HepG2 (cell line): Measurements from ENCODE around the gene STAT4. TPM values are rescaled to one million over a fixed set of nuclear protein-coding genes. Genes with fewer than 3 reads are reported as not detected.

ENCODE experiments used
- ATAC-seq: fragments of 200-7000 bp; cut with Tn5 transposase; 3 replicates; pipeline ENCODE4 v1.9.1; 2020; ENCODE audit warnings: mild to moderate bottlenecking, moderate library complexity
- BruUV-seq: library from RNA; stranded (reverse); fragments of 400-500 nt; replicated peaks from 2 replicates; lab custom pipeline; 2021; lab: Mats Ljungman, UMichigan
- CTCF ChIA-PET: fragments of 300-600 bp; formaldehyde crosslinking; extraction: SDS; loops from one replicate; lab custom pipeline; 2021; ENCODE audit warnings: low total read pairs, inconsistent platforms, low intra/inter-chr PET ratio; lab: Yijun Ruan, JAX
- POLR2A ChIA-PET: fragments of 350-600 bp; sonication (Branson Sonifier 250); formaldehyde crosslinking; loops from one replicate; lab custom pipeline; 2020; ENCODE audit warnings: antibody characterized with exemption, inconsistent platforms; lab: Yijun Ruan, JAX
- DNase-seq: peaks from one replicate; pipeline ENCODE4 v3.0.0-alpha.2; 2015; ENCODE audit warnings: low spot score
- FAIRE-seq: peaks from 3 replicates; lab custom pipeline; 2011; peaks lifted over from hg19 to GRCh38; lab: Jason Lieb, UNC
- H2AFZ ChIP-seq: one replicate; pipeline ENCODE4 v1.6.1; 2011; ENCODE audit warnings: low read length, inconsistent platforms
- H3K27ac ChIP-seq: fragments of 300-600 bp; 3 replicates; pipeline ENCODE4 v1.8.0; 2011; ENCODE audit warnings: mixed run types, mild to moderate bottlenecking, mixed read lengths, low read length, inconsistent platforms; ENCODE audit not compliant: insufficient read depth; ENCODE audit errors: extremely low read length
- H3K27me3 ChIP-seq, 2 experiments: fragments of 200-600 bp in 1 of 2; 2 replicates in 1 of 2; 3 replicates in 1 of 2; pipeline versions ENCODE4 v1.6.0 to v1.8.0; 2011; ENCODE audit warnings: low read length in 2 of 2, mild to moderate bottlenecking in 2 of 2, moderate library complexity in 2 of 2, inconsistent platforms in 1 of 2; ENCODE audit not compliant: insufficient read depth in 2 of 2, control insufficient read depth in 1 of 2
- H3K36me3 ChIP-seq, 2 experiments: fragments of 200-600 bp in 1 of 2; replicated peaks in 1 of 2; 2 replicates in 1 of 2; 3 replicates in 1 of 2; pipeline versions ENCODE4 v1.5.1 to v1.8.0; 2011; ENCODE audit warnings: low read length in 2 of 2, inconsistent platforms in 1 of 2; ENCODE audit not compliant: insufficient read depth in 2 of 2, control insufficient read depth in 1 of 2
- H3K4me1 ChIP-seq: 2 replicates; pipeline ENCODE4 v1.5.1; 2012; ENCODE audit warnings: low read length, inconsistent platforms; ENCODE audit not compliant: insufficient read depth
- H3K4me2 ChIP-seq: 2 replicates; pipeline ENCODE4 v1.6.0; 2011; ENCODE audit warnings: low read depth, low read length, inconsistent platforms
- H3K4me3 ChIP-seq, 3 experiments: fragments of 200-600 bp in 1 of 3; sonication (generic), shearing (Covaris generic) in 1 of 3; replicated peaks in 1 of 3; 2 replicates each; pipeline ENCODE4 v1.5.1; 2011 to 2016; ENCODE audit warnings: low read length in 3 of 3, inconsistent platforms in 2 of 3, low read depth in 2 of 3, mild to moderate bottlenecking in 2 of 3, control low read depth in 1 of 3, mixed read lengths in 1 of 3; ENCODE audit not compliant: insufficient read depth in 1 of 3
- H3K79me2 ChIP-seq: one replicate; pipeline ENCODE4 v1.6.1; 2011; ENCODE audit warnings: low read length, inconsistent platforms; ENCODE audit not compliant: insufficient read depth
- H3K9ac ChIP-seq: 2 replicates; pipeline ENCODE4 v1.6.0; 2011; ENCODE audit warnings: mild to moderate bottlenecking, low read depth, low read length, inconsistent platforms; ENCODE audit not compliant: insufficient read depth
- H3K9me3 ChIP-seq: 2 replicates; pipeline ENCODE4 v1.5.1; 2012; ENCODE audit warnings: mild to moderate bottlenecking, low read length
- H4K20me1 ChIP-seq: 2 replicates; pipeline ENCODE4 v1.6.0; 2011; ENCODE audit warnings: inconsistent platforms, mild to moderate bottlenecking, low read length, moderate library complexity; ENCODE audit not compliant: insufficient read depth
- CENPX ChIP-seq: sonication (generic); formaldehyde crosslinking; IDR thresholded peaks from 2 replicates; pipeline ENCODE4 v1.9.0; 2021; ENCODE audit warnings: mild to moderate bottlenecking, missing genetic modification reagents, moderate library complexity
- HNRNPH1 ChIP-seq: fragments of 200-400 bp; formaldehyde crosslinking; optimal IDR thresholded peaks from 2 replicates; pipeline ENCODE3; 2017; ENCODE audit warnings: mild to moderate bottlenecking, low read depth, low read length
- HOXA5 ChIP-seq: sonication (generic); formaldehyde crosslinking; IDR thresholded peaks from 2 replicates; pipeline ENCODE4 v1.4.0; 2020; ENCODE audit warnings: missing genetic modification reagents
- KDM4B ChIP-seq: sonication (generic); formaldehyde crosslinking; IDR thresholded peaks from 2 replicates; pipeline ENCODE4 v1.4.0; 2020; ENCODE audit warnings: missing genetic modification reagents
- LCORL ChIP-seq, 2 experiments: fragments of 450-650 bp in 1 of 2; sonication (generic) in 1 of 2; formaldehyde crosslinking in 1 of 2; IDR thresholded peaks; 2 replicates each; pipeline versions ENCODE4 v1.5.0 to v1.6.1; 2017 to 2020; ENCODE audit warnings: antibody characterized with exemption in 1 of 2, missing genetic modification reagents in 1 of 2
- NPAS2 ChIP-seq: sonication (generic); formaldehyde crosslinking; IDR thresholded peaks from 2 replicates; pipeline ENCODE4 v1.8.0; 2022; ENCODE audit warnings: mild to moderate bottlenecking, missing genetic modification reagents, borderline replicate concordance
- SIN3A ChIP-seq: IDR thresholded peaks from 2 replicates; pipeline ENCODE4 v1.6.1; 2011; ENCODE audit warnings: low read depth, mild to moderate bottlenecking, control low read depth, low read length, borderline replicate concordance
- ZNF33B ChIP-seq: sonication (generic); formaldehyde crosslinking; IDR thresholded peaks from 2 replicates; pipeline ENCODE4 v1.5.1; 2020; ENCODE audit warnings: mild to moderate bottlenecking, missing genetic modification reagents
- WGBS: methylation state at CpG from one replicate; pipeline ENCODE4 v1.1.6; 2017; ENCODE audit warnings: low lambda C conversion rate; 5-methylcytosine and 5-hydroxymethylcytosine counted together
- in situ Hi-C: cut with HindIII; loops from 2 replicates; pipeline ENCODE4 v1.10.0; 2017; ENCODE audit warnings: low pct_unique_long_range_greater_than_20kb; ENCODE audit not compliant: extremely low pct_ligation_motif_present
- intact Hi-C: fragments of 100-400 bp; cut with micrococcal nuclease; formaldehyde crosslinking; loops from one replicate; pipeline ENCODE4 v1.10.0; 2022; ENCODE audit not compliant: unreplicated experiment
- polyA plus RNA-seq, 8 experiments: library from polyadenylated mRNA; depleted of rRNA in 3 of 8; stranded (reverse) in 7 of 8; unstranded in 1 of 8; fragments of >200 nt; fragmentation: Illumina TruSeq in 4 of 8; extraction: Trizol in 4 of 8; gene quantifications; 2 replicates each; pipeline versions ENCODE4 v1.2.1 to v1.2.3, GENCODE V29; 2011 to 2016; ENCODE audit warnings: low read depth in 4 of 8, missing spikeins in 1 of 8, mixed read lengths in 1 of 8; ENCODE audit not compliant: insufficient read depth in 1 of 8
- total RNA-seq, 5 experiments: library from RNA; depleted of rRNA; stranded (reverse); fragments of >200 nt; fragmentation: Illumina TruSeq; extraction: Trizol; gene quantifications; 2 replicates each; pipeline ENCODE4 v1.2.3, GENCODE V29; 2016; ENCODE audit warnings: low read depth in 1 of 5
- TF ChIP-seq, protein P1 (sequence below): sonication (generic); formaldehyde crosslinking; IDR thresholded peaks from 2 replicates; pipeline ENCODE4 v1.5.0; 2020; ENCODE audit warnings: mild to moderate bottlenecking, missing genetic modification reagents
- TF ChIP-seq, protein P2 (sequence below): sonication (generic); formaldehyde crosslinking; IDR thresholded peaks from 2 replicates; pipeline ENCODE4 v1.4.0; 2020; ENCODE audit warnings: missing genetic modification reagents

Gene STAT4
- total and polyA plus RNA-seq, 2 of the 13 experiments (the other 11 are each of a cell fraction or from before 2014, with no cell fraction given), result 0.37 TPM; not detected in 1

DNA sequence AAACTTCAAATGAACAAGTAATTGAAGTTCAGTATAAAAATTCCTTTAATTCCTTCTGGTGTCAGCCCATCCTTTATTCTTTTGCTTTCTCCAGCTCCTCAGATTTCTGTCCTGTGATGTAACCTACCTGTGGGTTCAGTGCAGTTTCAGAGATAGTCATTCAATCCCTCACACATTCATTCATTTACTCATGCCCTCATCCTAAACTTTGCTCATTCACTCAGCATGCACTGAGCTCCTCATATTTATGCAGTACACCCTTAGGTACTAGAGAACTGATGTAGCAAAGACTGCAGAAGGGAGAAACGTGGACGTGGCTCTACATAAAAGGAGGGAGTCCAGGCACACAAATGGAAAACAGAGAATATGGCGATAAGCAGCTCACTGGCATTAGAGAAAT is 91.5 kb downstream of the STAT4 start:
- no peaks in the 10 kb centered on the region for H4K20me1 ChIP-seq
- POLR2A ChIA-PET, result no interaction called here
- no peak overlapping the region for H3K27ac ChIP-seq
- H3K9ac ChIP-seq, result no peak overlapping the region
- ATAC-seq, result no peak
- no TSS peak for BruUV-seq
- CTCF ChIA-PET, result no interaction called here
- no peak overlapping the region for H3K4me3 ChIP-seq
- H3K4me2 ChIP-seq, result no peak overlapping the region
- in situ Hi-C loops, result loop anchor here (25.0 kb wide), 1 partner anchor 453 kb away; no protein-coding TSS in a partner anchor
- intact Hi-C loops, result no loop called here
- no peak for FAIRE-seq
- no peaks in the 10 kb centered on the region for H3K4me1 ChIP-seq
- no peaks in the 10 kb centered on the region; a peak in 1 of 5 replicates for H3K27me3 ChIP-seq
- DNase-seq, result no peak
- no peak overlapping the region for H2AFZ ChIP-seq
- no peaks in the 10 kb centered on the region for H3K9me3 ChIP-seq
- TF ChIP-seq CENPX (no peak), ZNF33B (CRISPR knock-in tag) (no peak), HOXA5 (no peak), KDM4B (CRISPR knock-in tag) (no peak), NPAS2 (no peak), HNRNPH1 (no peak), LCORL (IDR thresholded peaks at IDR 0.05) (no peak), LCORL (CRISPR knock-in tag; IDR thresholded peaks at IDR 0.05) (no peak), SIN3A (no peak)
- TF ChIP-seq, protein P1, sequence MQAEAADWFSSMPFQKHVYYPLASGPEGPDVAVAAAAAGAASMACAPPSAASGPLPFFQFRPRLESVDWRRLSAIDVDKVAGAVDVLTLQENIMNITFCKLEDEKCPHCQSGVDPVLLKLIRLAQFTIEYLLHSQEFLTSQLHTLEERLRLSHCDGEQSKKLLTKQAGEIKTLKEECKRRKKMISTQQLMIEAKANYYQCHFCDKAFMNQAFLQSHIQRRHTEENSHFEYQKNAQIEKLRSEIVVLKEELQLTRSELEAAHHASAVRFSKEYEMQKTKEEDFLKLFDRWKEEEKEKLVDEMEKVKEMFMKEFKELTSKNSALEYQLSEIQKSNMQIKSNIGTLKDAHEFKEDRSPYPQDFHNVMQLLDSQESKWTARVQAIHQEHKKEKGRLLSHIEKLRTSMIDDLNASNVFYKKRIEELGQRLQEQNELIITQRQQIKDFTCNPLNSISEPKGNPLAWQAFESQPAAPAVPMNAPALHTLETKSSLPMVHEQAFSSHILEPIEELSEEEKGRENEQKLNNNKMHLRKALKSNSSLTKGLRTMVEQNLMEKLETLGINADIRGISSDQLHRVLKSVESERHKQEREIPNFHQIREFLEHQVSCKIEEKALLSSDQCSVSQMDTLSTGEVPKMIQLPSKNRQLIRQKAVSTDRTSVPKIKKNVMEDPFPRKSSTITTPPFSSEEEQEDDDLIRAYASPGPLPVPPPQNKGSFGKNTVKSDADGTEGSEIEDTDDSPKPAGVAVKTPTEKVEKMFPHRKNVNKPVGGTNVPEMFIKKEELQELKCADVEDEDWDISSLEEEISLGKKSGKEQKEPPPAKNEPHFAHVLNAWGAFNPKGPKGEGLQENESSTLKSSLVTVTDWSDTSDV (CRISPR knock-in tag), result no peak
- TF ChIP-seq, protein P2, sequence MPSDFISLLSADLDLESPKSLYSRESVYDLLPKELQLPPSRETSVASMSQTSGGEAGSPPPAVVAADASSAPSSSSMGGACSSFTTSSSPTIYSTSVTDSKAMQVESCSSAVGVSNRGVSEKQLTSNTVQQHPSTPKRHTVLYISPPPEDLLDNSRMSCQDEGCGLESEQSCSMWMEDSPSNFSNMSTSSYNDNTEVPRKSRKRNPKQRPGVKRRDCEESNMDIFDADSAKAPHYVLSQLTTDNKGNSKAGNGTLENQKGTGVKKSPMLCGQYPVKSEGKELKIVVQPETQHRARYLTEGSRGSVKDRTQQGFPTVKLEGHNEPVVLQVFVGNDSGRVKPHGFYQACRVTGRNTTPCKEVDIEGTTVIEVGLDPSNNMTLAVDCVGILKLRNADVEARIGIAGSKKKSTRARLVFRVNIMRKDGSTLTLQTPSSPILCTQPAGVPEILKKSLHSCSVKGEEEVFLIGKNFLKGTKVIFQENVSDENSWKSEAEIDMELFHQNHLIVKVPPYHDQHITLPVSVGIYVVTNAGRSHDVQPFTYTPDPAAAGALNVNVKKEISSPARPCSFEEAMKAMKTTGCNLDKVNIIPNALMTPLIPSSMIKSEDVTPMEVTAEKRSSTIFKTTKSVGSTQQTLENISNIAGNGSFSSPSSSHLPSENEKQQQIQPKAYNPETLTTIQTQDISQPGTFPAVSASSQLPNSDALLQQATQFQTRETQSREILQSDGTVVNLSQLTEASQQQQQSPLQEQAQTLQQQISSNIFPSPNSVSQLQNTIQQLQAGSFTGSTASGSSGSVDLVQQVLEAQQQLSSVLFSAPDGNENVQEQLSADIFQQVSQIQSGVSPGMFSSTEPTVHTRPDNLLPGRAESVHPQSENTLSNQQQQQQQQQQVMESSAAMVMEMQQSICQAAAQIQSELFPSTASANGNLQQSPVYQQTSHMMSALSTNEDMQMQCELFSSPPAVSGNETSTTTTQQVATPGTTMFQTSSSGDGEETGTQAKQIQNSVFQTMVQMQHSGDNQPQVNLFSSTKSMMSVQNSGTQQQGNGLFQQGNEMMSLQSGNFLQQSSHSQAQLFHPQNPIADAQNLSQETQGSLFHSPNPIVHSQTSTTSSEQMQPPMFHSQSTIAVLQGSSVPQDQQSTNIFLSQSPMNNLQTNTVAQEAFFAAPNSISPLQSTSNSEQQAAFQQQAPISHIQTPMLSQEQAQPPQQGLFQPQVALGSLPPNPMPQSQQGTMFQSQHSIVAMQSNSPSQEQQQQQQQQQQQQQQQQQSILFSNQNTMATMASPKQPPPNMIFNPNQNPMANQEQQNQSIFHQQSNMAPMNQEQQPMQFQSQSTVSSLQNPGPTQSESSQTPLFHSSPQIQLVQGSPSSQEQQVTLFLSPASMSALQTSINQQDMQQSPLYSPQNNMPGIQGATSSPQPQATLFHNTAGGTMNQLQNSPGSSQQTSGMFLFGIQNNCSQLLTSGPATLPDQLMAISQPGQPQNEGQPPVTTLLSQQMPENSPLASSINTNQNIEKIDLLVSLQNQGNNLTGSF (CRISPR knock-in tag), result no peak
- TF ChIP-seq, all 625 proteins: peak for 0
- 23% methylated on average over 3 of the region's 3 CpGs for WGBS
- H3K36me3 ChIP-seq, result no peaks in the 10 kb centered on the region
- no peaks in the 10 kb centered on the region for H3K79me2 ChIP-seq
